ENCODE data around the gene DPP9.

Gene DPP9

DNA sequence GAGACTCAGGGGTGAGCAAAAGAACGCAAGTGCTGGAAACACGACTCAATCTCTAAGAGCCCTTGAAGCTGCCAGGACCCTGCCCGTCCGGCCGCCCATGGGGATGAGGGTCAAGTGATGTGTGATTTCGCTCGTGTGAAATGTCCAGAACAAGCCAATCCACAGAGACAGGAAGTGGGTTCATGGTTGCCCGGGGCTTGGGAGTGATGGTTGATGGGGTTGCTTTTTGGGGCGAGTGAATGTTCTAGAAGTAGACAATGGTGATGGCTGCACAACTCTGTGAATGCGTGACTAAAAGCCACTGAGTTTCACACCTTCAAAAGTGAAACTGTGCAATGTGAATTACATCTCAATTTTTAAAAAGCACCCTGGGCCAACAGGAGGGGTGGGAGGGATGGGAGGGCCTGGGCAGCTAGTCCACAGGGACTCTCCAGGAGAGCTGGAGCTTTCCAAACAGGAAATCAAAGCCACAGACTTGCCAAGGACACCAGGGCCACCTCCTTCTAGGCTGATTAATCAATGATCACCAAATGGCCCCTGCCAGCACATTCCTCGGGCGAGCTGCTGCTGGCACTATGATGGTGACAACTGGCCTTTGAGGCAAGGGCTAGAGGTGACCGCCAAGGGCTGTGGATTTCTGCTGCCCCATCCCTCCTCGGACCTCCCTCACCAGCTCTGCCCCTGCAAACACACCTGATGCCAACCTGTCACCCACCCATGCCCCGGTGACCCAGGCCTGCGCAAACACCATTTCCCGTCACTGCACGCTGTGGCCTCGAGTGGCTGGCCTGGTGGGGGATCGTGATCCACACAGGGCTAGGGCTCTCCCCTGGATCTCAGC lies 14.0 kb downstream of the DPP9 start:
- DNase-seq (ENCODE audit: low read depth, low spot score), result no peak

DNA sequence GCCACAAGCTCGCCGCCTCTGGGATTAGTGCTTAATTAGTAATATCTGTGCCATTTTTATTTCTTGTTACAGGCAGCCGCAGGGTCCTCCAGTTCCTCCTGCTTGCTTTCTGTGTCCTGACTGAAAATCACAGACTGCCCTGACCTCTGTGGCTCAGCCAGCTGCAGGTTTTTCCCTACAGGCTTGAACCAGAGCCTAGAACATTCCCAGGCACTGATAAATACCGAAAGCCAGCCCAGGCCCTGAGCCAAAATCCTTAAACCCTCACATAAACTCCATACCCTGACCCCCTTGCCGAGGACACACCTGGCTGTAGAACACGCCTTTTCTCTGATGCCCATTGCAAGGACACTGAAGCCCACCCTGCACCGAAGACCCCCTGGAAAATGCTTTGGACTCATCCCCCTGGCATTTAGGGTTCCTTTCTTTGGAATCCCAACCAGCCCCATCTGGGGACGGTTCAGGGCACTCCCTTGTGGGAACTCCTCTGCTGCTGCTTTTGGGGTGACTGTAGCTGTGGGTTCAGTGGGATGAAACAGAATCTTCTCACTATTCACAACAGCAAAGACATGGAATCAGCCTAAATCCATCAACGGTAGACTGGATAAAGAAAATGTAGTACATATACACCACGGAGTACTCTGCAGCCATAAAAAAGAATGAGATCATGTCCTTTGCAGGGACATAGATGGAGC lies 15.5 kb downstream of the DPP9 start:
- DNase-seq (ENCODE audit: low read depth, low spot score), result no peak

GRCh38 chr19:4707322-4707721 lies 16.3 kb downstream of the DPP9 start:
- no peak for DNase-seq (ENCODE audit: low read depth, low spot score)

- no peak for DNase-seq (ENCODE audit: low read depth, low spot score)
Observed at GRCh38 chr19:4705413-4706131, 18.1 kb downstream of the DPP9 start.

DNA sequence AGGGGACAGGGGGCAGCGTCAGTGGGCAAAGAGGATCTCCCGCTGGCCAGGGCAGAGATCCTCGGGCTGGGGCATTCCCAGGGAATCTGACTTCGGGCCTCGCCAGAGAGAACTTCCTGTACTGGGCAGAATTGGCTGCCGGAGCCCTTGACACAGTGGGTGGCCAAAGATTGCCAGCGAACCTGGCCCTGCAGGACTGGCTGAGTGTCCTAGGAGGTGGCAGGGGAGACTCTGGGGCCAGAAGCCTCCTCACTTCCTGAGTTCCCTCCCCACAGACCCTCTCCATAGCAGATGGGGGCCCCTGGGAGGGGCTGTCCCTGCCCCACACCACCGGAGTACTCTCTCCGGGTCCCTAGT lies 19.3 kb downstream of the DPP9 start:
- no peak for DNase-seq (ENCODE audit: low read depth, low spot score)

DNA sequence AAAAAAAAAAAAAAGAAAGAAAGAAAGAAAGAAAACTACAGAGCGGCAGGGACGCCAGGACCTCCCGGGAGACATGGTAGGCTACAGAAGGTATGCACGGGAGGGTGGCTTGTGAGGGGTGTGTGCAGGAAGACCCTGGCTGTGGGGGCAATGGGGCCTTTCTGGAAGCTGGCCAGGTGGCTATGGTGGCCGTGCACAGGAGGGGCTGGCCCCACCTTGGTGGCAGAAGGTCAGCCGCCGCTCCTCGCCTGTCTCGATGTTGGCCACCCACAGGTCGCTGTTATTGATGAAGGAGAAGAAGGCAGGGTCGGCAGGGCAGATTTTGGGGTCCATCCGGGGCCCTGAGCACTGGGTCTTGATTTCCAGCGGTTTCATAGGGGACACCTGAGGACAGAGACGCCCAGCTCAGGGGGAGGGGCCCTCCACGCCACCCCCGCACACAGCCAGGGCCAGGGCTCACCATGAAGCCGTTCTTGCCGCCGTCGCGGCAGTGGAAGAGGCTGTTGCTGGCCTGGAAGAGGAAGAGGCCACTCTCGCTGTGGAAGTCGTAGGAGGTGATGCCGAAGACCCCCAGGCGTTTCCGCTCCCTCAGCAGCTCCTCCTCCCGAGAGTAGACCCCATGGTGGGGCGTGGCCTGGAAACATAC lies 19.8 kb downstream of the DPP9 start:
- no peak for DNase-seq (ENCODE audit: low read depth, low spot score)

- DNase-seq (ENCODE audit: low read depth, low spot score), result no peak
Observed at GRCh38 chr19:4702764-4703163, 20.9 kb downstream of the DPP9 start.

DNA sequence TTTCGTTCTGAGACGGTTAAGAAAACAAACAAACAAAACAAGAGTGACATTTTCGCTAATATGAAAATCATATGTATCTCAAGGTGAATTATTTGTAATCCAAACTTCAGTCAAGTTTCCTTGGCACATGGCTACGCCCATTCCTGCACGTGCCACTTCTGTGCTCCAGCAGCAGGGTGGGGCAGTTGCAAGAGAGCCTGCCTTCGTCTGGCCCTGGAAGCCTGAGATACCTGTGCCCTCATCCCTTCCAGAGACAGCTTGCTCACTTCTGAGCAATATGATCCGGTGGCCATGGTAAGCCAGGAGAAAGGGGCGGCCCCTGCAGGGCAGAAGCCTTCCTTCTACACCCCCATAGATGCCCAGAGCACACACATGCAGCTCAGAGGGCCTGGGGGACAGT lies 22.1 kb downstream of the DPP9 start:
- no peak for DNase-seq (ENCODE audit: low read depth, low spot score)

GRCh38 chr19:4700693-4700970 lies 23.0 kb downstream of the DPP9 start:
- no peak for DNase-seq (ENCODE audit: low read depth, low spot score)

DNA sequence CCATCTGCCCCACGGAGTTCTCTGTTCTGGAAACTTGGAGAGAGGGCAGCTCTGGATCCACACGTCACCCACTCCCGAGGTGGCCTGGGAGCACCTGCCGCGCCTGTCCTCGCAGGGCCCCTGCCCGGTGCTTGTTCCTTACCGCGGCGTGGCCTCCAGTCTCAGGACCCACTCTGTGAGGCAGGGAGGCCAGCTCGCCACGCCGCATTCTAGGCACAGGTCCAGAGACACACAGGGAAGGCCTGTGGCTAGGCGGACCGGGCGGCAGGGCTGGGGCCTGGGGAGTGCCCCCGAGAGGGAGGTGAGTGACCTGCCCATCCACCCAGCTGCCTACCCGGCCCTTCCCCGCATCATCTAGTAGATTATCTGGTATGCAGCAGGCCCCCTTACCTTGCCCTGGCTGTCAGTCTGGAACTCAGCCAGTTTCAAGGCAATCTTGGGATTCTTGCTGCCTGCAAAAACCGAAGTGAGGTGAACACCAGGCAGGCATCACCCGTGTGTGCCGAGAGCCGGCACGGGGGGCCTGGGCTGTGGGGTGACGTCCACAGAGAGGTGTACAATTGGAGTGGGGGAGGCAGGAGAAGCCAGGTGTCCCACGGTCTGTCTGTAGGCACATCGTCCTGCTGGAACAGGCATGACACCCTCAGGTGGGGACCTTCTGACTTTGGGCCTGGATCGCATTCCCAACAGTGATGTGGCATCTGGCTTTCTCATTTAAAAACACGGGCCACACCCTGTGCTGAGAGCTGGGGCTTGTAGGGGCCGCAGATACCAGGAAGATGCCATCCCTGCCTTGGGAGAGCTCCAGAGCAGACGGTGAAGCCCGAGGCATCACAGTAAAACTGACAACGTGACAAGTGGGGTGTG lies 23.6 kb downstream of the DPP9 start:
- DNase-seq (ENCODE audit: low read depth, low spot score), result no peak

GRCh38 chr19:4697304-4697703 lies 26.3 kb downstream of the DPP9 start:
- no peak for DNase-seq (ENCODE audit: low read depth, low spot score)

DNA sequence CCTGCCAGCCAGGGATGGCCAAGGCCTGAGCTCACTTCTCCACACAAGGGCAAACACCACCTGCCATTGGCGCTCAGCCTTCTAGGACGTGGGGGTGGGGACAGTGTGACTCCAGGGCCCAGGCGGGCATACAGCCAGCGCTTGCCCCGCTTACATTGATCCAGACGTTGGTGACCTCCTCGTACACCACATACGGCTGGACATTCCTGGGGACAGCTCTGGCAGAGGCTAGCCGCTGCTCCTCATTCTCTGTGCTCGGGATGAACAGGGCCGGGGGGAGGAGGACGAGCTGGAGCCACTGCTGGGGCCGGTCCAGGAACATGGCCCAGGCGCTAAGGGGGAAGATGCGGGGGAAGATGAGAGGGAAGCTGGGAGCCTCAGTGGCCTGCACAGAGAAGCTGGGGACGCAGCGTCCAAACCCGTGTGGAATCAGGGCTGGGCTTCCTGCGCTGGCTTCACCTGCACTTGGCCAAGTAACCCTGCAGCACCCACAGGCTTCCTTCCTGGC lies 28.4 kb downstream of the DPP9 start:
- no peak for DNase-seq (ENCODE audit: low read depth, low spot score)

DNA sequence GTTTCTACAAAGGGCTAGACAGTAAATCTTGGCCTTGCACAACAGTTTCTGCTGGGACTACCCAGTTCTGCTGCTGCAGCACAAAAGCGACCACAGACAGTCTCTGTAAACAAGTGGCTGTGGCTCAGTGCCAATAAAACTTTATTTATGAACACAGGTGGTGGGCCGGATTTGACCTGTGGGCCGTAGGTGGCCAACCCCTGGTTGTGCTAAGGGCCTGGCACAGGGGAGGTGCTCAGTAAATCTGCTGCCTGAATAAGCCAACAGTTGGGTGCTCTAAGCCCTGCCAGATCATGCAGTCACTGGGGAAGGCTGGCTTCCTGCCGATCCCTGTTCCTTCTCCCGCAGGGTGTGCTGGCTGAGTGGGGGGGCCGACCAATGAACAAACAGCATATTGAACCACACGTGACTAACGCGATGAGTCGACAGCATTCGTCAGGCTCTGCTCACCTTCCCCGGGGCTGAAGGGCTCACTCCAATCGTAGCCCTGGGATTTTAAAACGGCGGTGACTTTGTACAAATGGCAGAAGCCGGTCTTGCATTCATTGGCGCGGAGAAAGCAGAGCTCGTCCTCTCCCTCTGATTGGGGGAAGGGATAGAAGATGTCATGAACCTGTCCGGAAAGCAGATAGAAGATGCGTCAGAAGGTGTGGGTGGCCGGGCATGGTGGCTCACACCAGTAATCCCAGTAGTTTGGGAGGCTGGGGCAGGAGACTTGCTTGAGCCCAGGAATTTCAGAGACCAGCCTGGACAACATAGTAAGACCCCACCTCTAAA lies 29.2 kb downstream of the DPP9 start:
- no peak for DNase-seq (ENCODE audit: low read depth, low spot score)

GRCh38 chr19:4693471-4694121 lies 30.0 kb downstream of the DPP9 start:
- no peak for DNase-seq (ENCODE audit: low read depth, low spot score)

DNA sequence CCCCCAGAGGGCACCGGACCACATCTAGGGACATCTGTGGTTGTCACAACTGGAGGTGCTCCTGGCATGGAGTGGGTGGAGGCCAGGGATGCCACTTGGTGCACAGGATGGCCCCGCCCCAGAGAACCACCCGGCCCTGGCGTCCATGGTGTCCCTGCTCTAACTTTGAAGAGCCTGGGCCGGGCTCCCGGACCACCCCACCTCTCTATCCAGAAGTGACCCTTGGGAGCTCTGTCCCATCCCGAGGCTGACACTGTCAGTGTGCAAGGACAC lies 30.6 kb downstream of the DPP9 start:
- DNase-seq (ENCODE audit: low read depth, low spot score), result no peak

GRCh38 chr19:4692251-4693077 lies 31.2 kb downstream of the DPP9 start:
- no peak for DNase-seq (ENCODE audit: low read depth, low spot score)

- no peak for DNase-seq (ENCODE audit: low read depth, low spot score)
Observed at GRCh38 chr19:4691373-4691772, 32.3 kb downstream of the DPP9 start.

GRCh38 chr19:4690361-4690760 lies 33.3 kb downstream of the DPP9 start:
- no peak for DNase-seq (ENCODE audit: low read depth, low spot score)

GRCh38 chr19:4689403-4689802 lies 34.2 kb downstream of the DPP9 start:
- DNase-seq (ENCODE audit: low read depth, low spot score), result no peak

Data from activated CD4-positive, CD25-positive, alpha-beta regulatory T cell treated with anti-CD3 and anti-CD28 coated beads, Interleukin-2, amount 50 U/mL, for 16 hours (primary cell).